SU-DHL-6 (cell line): ENCODE results near the gene ATP6V0B.

Experiments used
- H2AFZ ChIP-seq: fragments of 200-600 bp; sonication (generic); 2 replicates; pipeline ENCODE4 v1.6.1; 2014; ENCODE audit warnings: low read depth, mild to moderate bottlenecking, moderate library complexity, mixed read lengths, antibody characterized with exemption, low read length; ENCODE audit not compliant: severe bottlenecking
- H3F3A ChIP-seq: fragments of 200-600 bp; shearing (Covaris generic); 2 replicates; pipeline ENCODE4 v1.6.0; 2016; ENCODE audit warnings: antibody characterized with exemption, mild to moderate bottlenecking; ENCODE audit not compliant: insufficient read depth
- H3K27ac ChIP-seq: fragments of 200-600 bp; sonication (generic); 2 replicates; pipeline ENCODE4 v1.5.1; 2016; ENCODE audit warnings: low read depth, mild to moderate bottlenecking, low read length, moderate library complexity, mixed read lengths
- H3K27me3 ChIP-seq: fragments of 200-600 bp; sonication (generic), shearing (Covaris generic); 2 replicates; pipeline ENCODE4 v1.6.0; 2014; ENCODE audit warnings: mild to moderate bottlenecking, low read length
- H3K36me3 ChIP-seq: fragments of 200-600 bp; sonication (generic); 2 replicates; pipeline ENCODE4 v1.6.1; 2014; ENCODE audit warnings: mild to moderate bottlenecking, low read length, mixed read lengths
- H3K4me2 ChIP-seq: fragments of 300-600, 200-600 bp; shearing (Covaris generic), sonication (generic); 2 replicates; pipeline ENCODE4 v1.6.0; 2014; ENCODE audit warnings: low read length, low read depth, mild to moderate bottlenecking; ENCODE audit not compliant: poor library complexity, severe bottlenecking
- H3K4me3 ChIP-seq: fragments of 200-600 bp; sonication (generic); 2 replicates; pipeline ENCODE4 v1.5.1; 2014; ENCODE audit warnings: antibody characterized with exemption, low read length, mild to moderate bottlenecking, mixed read lengths; ENCODE audit not compliant: insufficient read depth, poor library complexity, severe bottlenecking
- H3K79me2 ChIP-seq: fragments of 200-600 bp; sonication (generic); 2 replicates; pipeline ENCODE4 v1.6.1; 2014; ENCODE audit warnings: mild to moderate bottlenecking, low read length, moderate library complexity; ENCODE audit not compliant: insufficient read depth
- H3K9ac ChIP-seq: fragments of 200-600 bp; sonication (generic); 2 replicates; pipeline ENCODE4 v1.7.0; 2014; ENCODE audit warnings: mild to moderate bottlenecking, low read length
- H3K9me2 ChIP-seq: fragments of 200-600 bp; sonication (generic); replicated peaks from 2 replicates; pipeline ENCODE4 v1.6.1; 2014; ENCODE audit warnings: low read length; ENCODE audit not compliant: insufficient read depth
- H3K9me3 ChIP-seq: fragments of 200-600 bp; sonication (generic); 2 replicates; pipeline ENCODE4 v1.6.1; 2014; ENCODE audit warnings: low read length, mixed read lengths; ENCODE audit not compliant: insufficient read depth
- H4K20me1 ChIP-seq: fragments of 200-600 bp; sonication (generic); 2 replicates; pipeline ENCODE4 v1.6.1; 2014; ENCODE audit warnings: low read depth, mild to moderate bottlenecking, antibody characterized with exemption, low read length, moderate library complexity, mixed read lengths
- EZH2phosphoT487 ChIP-seq: fragments of 200-600 bp; sonication (generic), shearing (Covaris generic); conservative IDR thresholded peaks from 2 replicates; pipeline ENCODE4 v1.6.1; 2018; ENCODE audit warnings: mild to moderate bottlenecking, antibody characterized with exemption, low read length, moderate library complexity, mixed read lengths
- TF ChIP-seq, protein P1 (sequence below): fragments of 200-600 bp; sonication (generic); IDR thresholded peaks from one replicate; pipeline ENCODE4 v1.5.1; 2017; ENCODE audit warnings: antibody characterized with exemption, mild to moderate bottlenecking, low read length, moderate library complexity; ENCODE audit not compliant: insufficient read depth, poor library complexity, severe bottlenecking

The ATP6V0B gene

GRCh38 chr1:43969746-43970466 lies 4.9 kb upstream of the ATP6V0B start, which contains the start of gene DPH2:
DPH2 (plus strand) TSS chr1:43970010; CDS start chr1:43970176, 166 bp downstream.
- H3K27ac ChIP-seq = no peak within 1 kb of the TSS

GRCh38 chr1:43970502-43970901 lies 4.3 kb upstream of the ATP6V0B start:
- Histone ChIP-seq H3K27me3 (no peaks in the 10 kb centered on the region), H4K20me1 (no peaks in the 10 kb centered on the region), H3K4me2 (peak overlapping the region; percentile 75), H3K9ac (peak overlapping the region; percentile 71), H3F3A (peaks cover 15% of the 10 kb centered on the region), H3K79me2 (peaks cover 22% of the 10 kb centered on the region), H3K36me3 (no peaks in the 10 kb centered on the region), H3K9me3 (no peaks in the 10 kb centered on the region), H3K27ac (no peak overlapping the region), H3K4me3 (peak overlapping the region; percentile 80), H2AFZ (no peak overlapping the region), H3K9me2 (no peaks in the 10 kb centered on the region)
- no peak for TF ChIP-seq EZH2phosphoT487

More at GRCh38 chr1:43969746-43970466, 4.9 kb upstream of the ATP6V0B start, which contains the start of gene DPH2:
- H3K9me2 ChIP-seq = no peaks in the 10 kb centered on the region
- H3K9me3 ChIP-seq = no peaks in the 10 kb centered on the region
- peak within 1 kb of the TSS; percentile 80 for H3K4me3 ChIP-seq
- TF ChIP-seq EZH2phosphoT487 = no peak
- TF ChIP-seq, protein P1, sequence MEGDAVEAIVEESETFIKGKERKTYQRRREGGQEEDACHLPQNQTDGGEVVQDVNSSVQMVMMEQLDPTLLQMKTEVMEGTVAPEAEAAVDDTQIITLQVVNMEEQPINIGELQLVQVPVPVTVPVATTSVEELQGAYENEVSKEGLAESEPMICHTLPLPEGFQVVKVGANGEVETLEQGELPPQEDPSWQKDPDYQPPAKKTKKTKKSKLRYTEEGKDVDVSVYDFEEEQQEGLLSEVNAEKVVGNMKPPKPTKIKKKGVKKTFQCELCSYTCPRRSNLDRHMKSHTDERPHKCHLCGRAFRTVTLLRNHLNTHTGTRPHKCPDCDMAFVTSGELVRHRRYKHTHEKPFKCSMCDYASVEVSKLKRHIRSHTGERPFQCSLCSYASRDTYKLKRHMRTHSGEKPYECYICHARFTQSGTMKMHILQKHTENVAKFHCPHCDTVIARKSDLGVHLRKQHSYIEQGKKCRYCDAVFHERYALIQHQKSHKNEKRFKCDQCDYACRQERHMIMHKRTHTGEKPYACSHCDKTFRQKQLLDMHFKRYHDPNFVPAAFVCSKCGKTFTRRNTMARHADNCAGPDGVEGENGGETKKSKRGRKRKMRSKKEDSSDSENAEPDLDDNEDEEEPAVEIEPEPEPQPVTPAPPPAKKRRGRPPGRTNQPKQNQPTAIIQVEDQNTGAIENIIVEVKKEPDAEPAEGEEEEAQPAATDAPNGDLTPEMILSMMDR = no peak
- peak within 1 kb of the TSS; percentile 71 for H3K9ac ChIP-seq
- peak within 1 kb of the TSS; percentile 42 for H2AFZ ChIP-seq
- H3K79me2 ChIP-seq = peaks cover 16% of the 10 kb centered on the region
- H3K36me3 ChIP-seq = no peaks in the 10 kb centered on the region
- peak within 1 kb of the TSS; percentile 75 for H3K4me2 ChIP-seq
- H4K20me1 ChIP-seq = no peaks in the 10 kb centered on the region
- no peaks in the 10 kb centered on the region for H3K27me3 ChIP-seq
- H3F3A ChIP-seq = peaks cover 13% of the 10 kb centered on the region

- peaks cover 19% of the 10 kb centered on the region for H3F3A ChIP-seq
- no peaks in the 10 kb centered on the region for H3K9me3 ChIP-seq
- no peaks in the 10 kb centered on the region for H3K9me2 ChIP-seq
- no peaks in the 10 kb centered on the region for H4K20me1 ChIP-seq
- H3K79me2 ChIP-seq = peaks cover 26% of the 10 kb centered on the region
- no peaks in the 10 kb centered on the region for H3K27me3 ChIP-seq
- peak overlapping the region; percentile 80 for H3K4me3 ChIP-seq
- peak overlapping the region; percentile 75 for H3K4me2 ChIP-seq
- no peak overlapping the region for H2AFZ ChIP-seq
- no peaks in the 10 kb centered on the region for H3K36me3 ChIP-seq
- TF ChIP-seq, protein P1 = no peak
- no peak for TF ChIP-seq EZH2phosphoT487
- H3K9ac ChIP-seq = peak overlapping the region; percentile 71
- H3K27ac ChIP-seq = no peak overlapping the region
These were observed 3.8 kb upstream of the ATP6V0B start for GRCh38 chr1:43970911-43971310.
